OCI-M1 (cell line): Measurements from ENCODE around the gene IL21.
"Not testable (repeated sequence)": the region's sequence is repeated elsewhere in the genome, so short reads cannot be mapped to it uniquely, and the experiment has no call there.

Source experiments
- DNase-seq: peaks from one replicate; lab custom pipeline; 2025; lab: John Stamatoyannopoulos, UW

Gene IL21

DNA sequence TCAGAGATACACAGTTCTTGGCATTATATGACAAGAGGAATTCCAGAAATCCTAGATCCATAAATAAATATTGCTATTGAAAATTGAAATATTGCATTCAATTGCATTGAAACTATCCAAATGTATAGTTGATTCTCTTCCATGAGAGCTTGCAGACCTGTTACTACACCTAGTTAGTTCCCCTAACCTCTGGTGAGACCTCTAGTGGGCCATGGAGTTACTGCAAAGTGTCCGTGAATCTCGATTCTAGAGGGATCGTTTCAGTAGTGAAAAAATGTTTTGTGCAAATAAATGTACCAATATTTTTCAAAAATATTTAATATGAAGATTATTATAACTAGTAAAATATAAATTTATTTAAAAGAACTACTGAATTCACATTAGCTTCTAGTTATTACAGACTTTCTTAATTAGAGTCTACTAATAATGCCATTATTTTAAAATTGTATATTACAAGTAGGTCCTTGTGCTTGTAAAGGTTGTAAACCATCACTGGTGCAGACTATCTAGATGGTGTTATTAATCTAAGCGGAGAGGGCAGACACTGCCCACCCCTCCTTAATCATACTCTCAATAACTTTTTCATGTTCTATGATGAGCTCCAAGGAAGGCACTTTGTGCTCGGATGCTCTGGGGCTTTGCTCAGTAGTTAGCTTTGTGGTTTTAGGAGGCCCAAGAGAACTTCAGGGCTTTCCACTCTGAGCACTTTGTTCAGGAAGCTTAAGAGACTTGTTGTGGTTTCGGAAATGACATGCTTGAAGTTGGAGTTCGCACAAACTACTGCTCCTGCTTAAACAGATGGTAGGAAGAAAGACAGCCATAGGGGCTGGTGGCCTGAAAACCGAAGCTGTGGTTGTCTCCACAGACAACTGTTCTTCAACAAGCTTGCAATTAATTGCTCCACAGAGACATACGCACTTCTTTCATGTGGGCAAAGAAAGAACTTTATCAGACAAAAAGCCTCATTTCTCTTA lies 42.8 kb downstream of the IL21 start:
- DNase-seq: peak; percentile 87

DNA sequence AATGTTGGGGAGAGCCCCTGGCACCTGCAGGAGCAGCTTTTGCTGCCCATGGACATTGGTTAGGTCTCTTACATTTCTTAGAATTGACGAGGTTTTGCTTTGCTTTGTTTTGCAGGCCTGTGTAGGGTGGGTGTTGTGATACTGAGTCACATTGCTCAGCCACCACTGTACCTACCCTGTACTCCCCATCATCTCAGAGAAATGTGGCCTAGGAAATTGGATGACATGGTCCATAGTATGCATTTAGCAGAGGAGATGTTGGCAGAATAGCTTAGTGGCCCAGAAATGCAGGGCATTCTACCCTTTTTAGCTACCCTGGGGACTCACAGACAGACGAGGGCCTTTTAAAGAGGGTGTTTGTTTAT lies 43.7 kb downstream of the IL21 start:
- DNase-seq: no peak

DNA sequence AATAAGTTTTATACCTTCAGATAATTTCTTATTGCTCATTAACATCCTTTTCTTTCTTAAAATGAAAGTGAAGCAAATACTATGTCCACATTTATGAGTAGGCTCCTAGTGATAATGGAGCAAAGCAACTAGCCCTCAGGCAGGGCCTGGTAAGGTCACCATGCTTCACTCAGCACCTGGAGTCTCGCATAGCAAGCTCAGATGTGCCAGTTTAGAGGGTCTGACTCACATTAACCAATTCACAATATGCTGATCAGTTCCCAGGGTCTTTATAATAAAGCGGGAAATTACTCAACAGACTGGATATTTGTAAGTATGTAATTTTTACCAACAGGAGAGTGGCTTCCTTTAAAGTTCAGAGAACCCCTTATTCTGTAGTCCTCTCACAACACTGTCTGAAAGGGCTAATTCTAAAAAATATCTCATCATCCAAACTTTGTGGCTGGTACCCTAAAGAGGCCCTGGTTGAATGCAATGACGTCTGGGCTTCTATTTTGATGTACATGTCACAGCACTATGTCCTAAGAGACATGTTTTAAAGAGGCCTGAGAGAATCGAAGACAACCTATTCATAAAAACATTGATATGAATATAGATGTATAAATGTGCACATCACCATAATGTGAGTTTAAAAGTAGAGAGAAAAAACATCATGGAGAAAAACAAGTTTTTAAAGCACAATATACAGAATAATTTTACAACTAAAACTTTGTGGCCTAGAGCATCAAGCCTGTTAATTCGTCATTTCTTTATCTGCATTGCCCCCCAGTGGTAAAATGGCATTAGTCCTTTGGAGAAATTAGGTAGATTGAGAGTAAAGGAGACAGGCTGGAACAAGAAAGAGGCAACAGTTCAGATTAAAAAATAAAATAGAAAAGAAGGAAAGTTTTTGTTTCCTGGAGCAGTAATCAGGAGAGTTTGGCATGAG lies 44.3 kb downstream of the IL21 start:
- DNase-seq: peak; percentile 84

DNA sequence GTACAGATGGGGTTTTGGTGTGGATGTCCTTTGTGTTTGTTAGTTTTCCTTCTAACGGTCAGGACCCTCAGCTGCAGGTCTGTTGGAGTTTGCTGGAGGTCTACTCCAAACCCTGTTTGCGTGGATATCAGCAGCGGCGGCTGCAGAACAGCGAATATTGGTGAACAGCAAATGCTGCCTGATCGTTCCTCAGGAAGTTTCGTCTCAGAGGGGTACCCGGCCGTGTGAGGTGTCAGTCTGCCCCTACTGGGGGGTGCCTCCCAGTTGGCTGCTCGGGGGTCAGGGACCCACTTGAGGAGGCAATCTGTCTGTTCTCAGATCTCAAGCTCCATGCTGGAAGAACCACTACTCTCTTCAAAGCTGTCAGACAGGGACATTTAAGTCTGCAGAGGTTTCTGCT lies 46.5 kb downstream of the IL21 start:
- DNase-seq: not testable (repeated sequence)

GRCh38 chr4:122562449-122562848 lies 58.4 kb downstream of the IL21 start:
- no peak for DNase-seq
